IMR-90 (cell line): Measurements from ENCODE around the gene AKR7A2. TPM values are rescaled to one million over a fixed set of nuclear protein-coding genes. Genes with fewer than 3 reads are reported as not detected.

Experiments used
- ATAC-seq: fragments of 200-7000 bp; cut with Tn5 transposase; 2 replicates; pipeline ENCODE4 v1.9.1; 2020; ENCODE audit warnings: low read depth, mild to moderate bottlenecking, moderate library complexity
- BruUV-seq: library from RNA; stranded (reverse); fragments of 400-500 nt; replicated peaks from 2 replicates; lab custom pipeline; 2021; lab: Mats Ljungman, UMichigan
- CTCF ChIA-PET: fragments of 300-600 bp; formaldehyde crosslinking; extraction: SDS; loops from one replicate; lab custom pipeline; 2021; ENCODE audit warnings: antibody characterized with exemption; lab: Yijun Ruan, JAX
- POLR2A ChIA-PET: fragments of 300-600 bp; sonication (Branson Sonifier 250); formaldehyde crosslinking; loops from one replicate; lab custom pipeline; 2022; ENCODE audit warnings: antibody characterized with exemption; ENCODE audit not compliant: unreplicated experiment; lab: Charles Lee
- DNase-seq: peaks from one replicate; pipeline ENCODE4 v3.0.0; 2013
- H2AFZ ChIP-seq: replicated peaks from 2 replicates; pipeline ENCODE3; 2013; ENCODE audit warnings: low read length, mild to moderate bottlenecking; ENCODE audit not compliant: poor library complexity
- H2AK5ac ChIP-seq: 2 replicates; pipeline ENCODE4 v1.6.1; 2013; ENCODE audit warnings: low read depth, low read length, inconsistent platforms
- H2AK9ac ChIP-seq: replicated peaks from 2 replicates; pipeline ENCODE3; 2013; ENCODE audit warnings: mild to moderate bottlenecking, low read depth, low read length, moderate library complexity; ENCODE audit not compliant: poor library complexity
- H2BK120ac ChIP-seq: 2 replicates; pipeline ENCODE4 v1.6.1; 2013; ENCODE audit warnings: low read depth, low read length, inconsistent platforms
- H2BK15ac ChIP-seq: 3 replicates; pipeline ENCODE4 v1.6.1; 2013; ENCODE audit warnings: low read depth, low read length, inconsistent platforms
- H2BK20ac ChIP-seq: 2 replicates; pipeline ENCODE4 v1.6.1; 2013; ENCODE audit warnings: low read depth, mild to moderate bottlenecking, inconsistent platforms, low read length, moderate library complexity
- H2BK5ac ChIP-seq: 2 replicates; pipeline ENCODE4 v1.6.1; 2013; ENCODE audit warnings: mild to moderate bottlenecking, low read depth, low read length, inconsistent platforms; ENCODE audit not compliant: poor library complexity, severe bottlenecking
- H3K14ac ChIP-seq: replicated peaks from 2 replicates; pipeline ENCODE4 v1.6.1; 2013; ENCODE audit warnings: low read depth, low read length, inconsistent platforms
- H3K18ac ChIP-seq: 2 replicates; pipeline ENCODE4 v1.6.1; 2013; ENCODE audit warnings: low read depth, low read length, control low read depth
- H3K23ac ChIP-seq: 2 replicates; pipeline ENCODE4 v1.6.1; 2013; ENCODE audit warnings: low read depth, low read length, inconsistent platforms
- H3K27ac ChIP-seq: 2 replicates; pipeline ENCODE4 v1.5.1; 2013; ENCODE audit warnings: mild to moderate bottlenecking, control low read depth, low read length; ENCODE audit not compliant: insufficient read depth
- H3K27me3 ChIP-seq: 2 replicates; pipeline ENCODE4 v1.6.1; 2013; ENCODE audit warnings: low read length; ENCODE audit not compliant: control insufficient read depth, insufficient read depth
- H3K36me3 ChIP-seq: 2 replicates; pipeline ENCODE4 v1.6.1; 2013; ENCODE audit warnings: low read length, mixed read lengths; ENCODE audit not compliant: control insufficient read depth, insufficient read depth
- H3K4ac ChIP-seq: 2 replicates; pipeline ENCODE4 v1.6.1; 2013; ENCODE audit warnings: low read depth, low read length, inconsistent platforms
- H3K4me1 ChIP-seq: 2 replicates; pipeline ENCODE4 v1.6.1; 2013; ENCODE audit warnings: low read length, mixed read lengths; ENCODE audit not compliant: control insufficient read depth, insufficient read depth
- H3K4me2 ChIP-seq: 2 replicates; pipeline ENCODE4 v1.6.1; 2013; ENCODE audit warnings: low read depth, mild to moderate bottlenecking, control low read depth, low read length, moderate library complexity
- H3K4me3 ChIP-seq: 2 replicates; pipeline ENCODE4 v1.5.1; 2013; ENCODE audit warnings: low read depth, mild to moderate bottlenecking, control low read depth, low read length, moderate library complexity; ENCODE audit not compliant: insufficient read depth
- H3K56ac ChIP-seq: 2 replicates; pipeline ENCODE4 v1.6.1; 2013; ENCODE audit warnings: low read length, inconsistent platforms; ENCODE audit not compliant: insufficient read depth; ENCODE audit errors: extremely low read depth
- H3K79me1 ChIP-seq, 2 experiments: 2 replicates each; pipeline ENCODE4 v1.6.1; 2013; ENCODE audit warnings: low read length in 2 of 2, inconsistent platforms in 1 of 2, low read depth in 1 of 2
- H3K9ac ChIP-seq: 2 replicates; pipeline ENCODE4 v1.6.1; 2013; ENCODE audit warnings: low read depth, low read length, control low read depth
- H3K9me1 ChIP-seq: 2 replicates; pipeline ENCODE4 v1.6.1; 2013; ENCODE audit warnings: low read length, inconsistent platforms; ENCODE audit not compliant: insufficient read depth
- H3K9me3 ChIP-seq: 2 replicates; pipeline ENCODE4 v1.6.1; 2013; ENCODE audit warnings: low read length; ENCODE audit not compliant: control insufficient read depth, insufficient read depth
- H4K20me1 ChIP-seq: 2 replicates; pipeline ENCODE4 v1.6.1; 2013; ENCODE audit warnings: low read length, inconsistent platforms; ENCODE audit not compliant: insufficient read depth
- H4K5ac ChIP-seq: 2 replicates; pipeline ENCODE4 v1.6.1; 2013; ENCODE audit warnings: mild to moderate bottlenecking, low read depth, low read length, control low read depth
- H4K8ac ChIP-seq, 2 experiments: 2 replicates each; pipeline ENCODE4 v1.6.1; 2013; ENCODE audit warnings: low read depth in 2 of 2, low read length in 2 of 2, control low read depth in 1 of 2, inconsistent platforms in 1 of 2
- H4K91ac ChIP-seq: 2 replicates; pipeline ENCODE4 v1.6.1; 2013; ENCODE audit warnings: low read depth, low read length, inconsistent platforms; ENCODE audit not compliant: insufficient read depth
- BHLHE40 ChIP-seq: fragments of 150-350 bp; IDR thresholded peaks from 2 replicates; pipeline ENCODE4 v1.6.1; 2016; ENCODE audit warnings: mild to moderate bottlenecking, low read depth, low read length
- CEBPB ChIP-seq: IDR thresholded peaks from 2 replicates; pipeline ENCODE4 v1.6.1; 2012; ENCODE audit warnings: low read depth, low read length, improper control_type of control experiment
- CHD1 ChIP-seq: IDR thresholded peaks from 2 replicates; pipeline ENCODE4 v1.6.1; 2012; ENCODE audit warnings: low read depth, low read length, improper control_type of control experiment
- ELK1 ChIP-seq: fragments of 150-350 bp; IDR thresholded peaks from 2 replicates; pipeline ENCODE4 v1.6.1; 2016; ENCODE audit warnings: low read depth, mild to moderate bottlenecking, low read length, moderate library complexity, borderline replicate concordance
- FOS ChIP-seq: fragments of 150-350 bp; IDR thresholded peaks from 2 replicates; pipeline ENCODE4 v1.6.1; 2016; ENCODE audit warnings: low read depth, low read length
- MAFK ChIP-seq: IDR thresholded peaks from 2 replicates; pipeline ENCODE4 v1.6.1; 2012; ENCODE audit warnings: low read depth, low read length, improper control_type of control experiment
- MAZ ChIP-seq: IDR thresholded peaks from 2 replicates; pipeline ENCODE4 v1.6.1; 2012; ENCODE audit warnings: low read depth, mild to moderate bottlenecking, low read length, improper control_type of control experiment, moderate library complexity, borderline replicate concordance
- MXI1 ChIP-seq: IDR thresholded peaks from 2 replicates; pipeline ENCODE4 v1.6.1; 2012; ENCODE audit warnings: low read depth, mild to moderate bottlenecking, low read length, moderate library complexity, borderline replicate concordance
- NFE2L2 ChIP-seq: fragments of 150-350 bp; IDR thresholded peaks from 2 replicates; pipeline ENCODE4 v1.6.1; 2016; ENCODE audit warnings: low read depth, mild to moderate bottlenecking, low read length
- POLR2A ChIP-seq: IDR thresholded peaks from 2 replicates; pipeline ENCODE4 v1.6.1; 2012; ENCODE audit warnings: mild to moderate bottlenecking, low read depth, low read length
- RAD21 ChIP-seq: IDR thresholded peaks from 2 replicates; pipeline ENCODE4 v1.6.1; 2012; ENCODE audit warnings: low read length, improper control_type of control experiment
- RCOR1 ChIP-seq: IDR thresholded peaks from 2 replicates; pipeline ENCODE4 v1.6.1; 2012; ENCODE audit warnings: mild to moderate bottlenecking, low read length, improper control_type of control experiment; ENCODE audit not compliant: insufficient replicate concordance
- RFX5 ChIP-seq: IDR thresholded peaks from 2 replicates; pipeline ENCODE4 v1.8.0; 2012; ENCODE audit warnings: low read depth, mild to moderate bottlenecking, low read length, moderate library complexity
- SMC3 ChIP-seq: fragments of 150-350 bp; IDR thresholded peaks from 2 replicates; pipeline ENCODE4 v1.6.1; 2016; ENCODE audit warnings: low read depth, mild to moderate bottlenecking, antibody characterized with exemption, low read length, moderate library complexity
- USF2 ChIP-seq: fragments of 150-350 bp; IDR thresholded peaks from 2 replicates; pipeline ENCODE4 v1.6.1; 2017; ENCODE audit warnings: mild to moderate bottlenecking, antibody characterized with exemption, low read length, low read depth
- WGBS, 2 experiments: methylation state at CpG; one replicate each; pipeline versions ENCODE4 v1.1.5 to v1.1.7; 2013; ENCODE audit warnings: missing lambda C conversion rate in 2 of 2; ENCODE audit not compliant: insufficient read length in 1 of 2; ENCODE audit errors: extremely low coverage in 2 of 2; 5-methylcytosine and 5-hydroxymethylcytosine counted together
- dilution Hi-C: fragments of 300-500 bp; cut with HindIII; formaldehyde crosslinking; loops from one replicate; pipeline ENCODE4 v1.14.3; 2018; ENCODE audit warnings: low sequenced_read_pairs; ENCODE audit not compliant: unreplicated experiment
- in situ Hi-C: fragments of 300-500 bp; cut with MboI; formaldehyde crosslinking; loops from 3 replicates; pipeline ENCODE4 v1.14.3; 2019; ENCODE audit warnings: low sequenced_read_pairs, inconsistent platforms, mixed read lengths
- intact Hi-C: fragments of 100-400 bp; cut with micrococcal nuclease; formaldehyde crosslinking; loops from 2 replicates; pipeline ENCODE4 v1.10.0; 2022
- polyA plus RNA-seq, 3 experiments: library from polyadenylated mRNA; depleted of rRNA; stranded (reverse); fragments of >200 nt; gene quantifications; 2 replicates each; pipeline ENCODE4 v1.2.3, GENCODE V29; 2012; ENCODE audit warnings: low replicate concordance in 1 of 3
- total RNA-seq: library from RNA; depleted of rRNA; stranded (reverse); fragments of >200 nt; gene quantifications from 2 replicates; pipeline ENCODE4 v1.2.3, GENCODE V29; 2012
- TF ChIP-seq, protein P1 (sequence below): conservative IDR thresholded peaks from 2 replicates; pipeline ENCODE4 v1.5.1; 2012; ENCODE audit warnings: mild to moderate bottlenecking, low read depth, low read length, improper control_type of control experiment

Gene AKR7A2
- total and polyA plus RNA-seq, 2 of the 4 experiments (the other 2 are of a cell fraction) = 55.8 to 60.2 TPM

GRCh38 chr1:19289244-19289643, 22.7 kb downstream of the AKR7A2 start:
- no peak overlapping the region for H2AFZ ChIP-seq

More at GRCh38 chr1:19289244-19289643, 22.7 kb downstream of the AKR7A2 start:
- Histone ChIP-seq H2AK9ac (no peak overlapping the region), H3K14ac (no peak overlapping the region), H3K27ac (no peak overlapping the region), H4K20me1 (no peaks in the 10 kb centered on the region), H3K9me1 (no peaks in the 10 kb centered on the region), H2BK20ac (no peak overlapping the region), H3K23ac (0 out of 2 replicates have a peak overlapping the region, but pooled peaks have one; percentile 6), H3K4ac (no peak overlapping the region), H3K56ac (no peak overlapping the region), H3K27me3 (no peaks in the 10 kb centered on the region), H3K79me1 (no peaks in the 10 kb centered on the region; a peak in 1 of 4 replicates), H3K9me3 (peaks cover 3% of the 10 kb centered on the region), H3K4me1 (peaks cover 6% of the 10 kb centered on the region), H3K4me2 (peak overlapping the region; percentile 89; the same call in 1 of the 2 replicates), H4K8ac (no peak overlapping the region), H2BK5ac (no peak overlapping the region), H2AK5ac (no peak overlapping the region), H3K9ac (no peak overlapping the region), H3K36me3 (peaks cover 3% of the 10 kb centered on the region), H4K5ac (no peak overlapping the region), H3K4me3 (no peak overlapping the region), H2BK15ac (no peak overlapping the region), H3K18ac (no peak overlapping the region), H2BK120ac (no peak overlapping the region), H4K91ac (no peak overlapping the region)
- dilution Hi-C loops = no loop called here
- ChIA-PET CTCF (no interaction called here), POLR2A (no interaction called here)
- DNase-seq = no peak
- 71% methylated on average over 1 of the region's 2 CpGs; no CpG with 5 or more reads in 1 of the 2 experiments for WGBS, 2 experiments
- in situ Hi-C loops = no loop called here
- TF ChIP-seq USF2 (no peak), CHD1 (no peak), BHLHE40 (no peak), MXI1 (no peak), RCOR1 (no peak), ELK1 (no peak), SMC3 (no peak), RAD21 (no peak), MAZ (no peak), MAFK (no peak), CEBPB (no peak), NFE2L2 (no peak), RFX5 (no peak), FOS (no peak), POLR2A (no peak)
- TF ChIP-seq, protein P1, sequence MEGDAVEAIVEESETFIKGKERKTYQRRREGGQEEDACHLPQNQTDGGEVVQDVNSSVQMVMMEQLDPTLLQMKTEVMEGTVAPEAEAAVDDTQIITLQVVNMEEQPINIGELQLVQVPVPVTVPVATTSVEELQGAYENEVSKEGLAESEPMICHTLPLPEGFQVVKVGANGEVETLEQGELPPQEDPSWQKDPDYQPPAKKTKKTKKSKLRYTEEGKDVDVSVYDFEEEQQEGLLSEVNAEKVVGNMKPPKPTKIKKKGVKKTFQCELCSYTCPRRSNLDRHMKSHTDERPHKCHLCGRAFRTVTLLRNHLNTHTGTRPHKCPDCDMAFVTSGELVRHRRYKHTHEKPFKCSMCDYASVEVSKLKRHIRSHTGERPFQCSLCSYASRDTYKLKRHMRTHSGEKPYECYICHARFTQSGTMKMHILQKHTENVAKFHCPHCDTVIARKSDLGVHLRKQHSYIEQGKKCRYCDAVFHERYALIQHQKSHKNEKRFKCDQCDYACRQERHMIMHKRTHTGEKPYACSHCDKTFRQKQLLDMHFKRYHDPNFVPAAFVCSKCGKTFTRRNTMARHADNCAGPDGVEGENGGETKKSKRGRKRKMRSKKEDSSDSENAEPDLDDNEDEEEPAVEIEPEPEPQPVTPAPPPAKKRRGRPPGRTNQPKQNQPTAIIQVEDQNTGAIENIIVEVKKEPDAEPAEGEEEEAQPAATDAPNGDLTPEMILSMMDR = no peak
- no peak for ATAC-seq
- intact Hi-C loops = no loop called here
- no TSS peak for BruUV-seq
